Panc1 (cell line): ENCODE results near the gene CPLX3. TPM values are rescaled to one million over a fixed set of nuclear protein-coding genes. Genes with fewer than 3 reads are reported as not detected.

ENCODE experiments used
- ATAC-seq: fragments of 200-7000 bp; cut with Tn5 transposase; 2 replicates; pipeline ENCODE4 v1.9.1; 2020; ENCODE audit warnings: mild to moderate bottlenecking, moderate library complexity
- BruUV-seq: library from RNA; stranded (reverse); fragments of 400-500 nt; replicated peaks from 2 replicates; lab custom pipeline; 2021; lab: Mats Ljungman, UMichigan
- CTCF ChIA-PET: fragments of 300-600 bp; sonication (Branson Sonifier 250); formaldehyde crosslinking; loops from one replicate; lab custom pipeline; 2022; ENCODE audit warnings: antibody characterized with exemption; lab: Charles Lee
- POLR2A ChIA-PET: fragments of 300-600 bp; sonication (Branson Sonifier 250); formaldehyde crosslinking; loops from one replicate; lab custom pipeline; 2022; ENCODE audit warnings: antibody characterized with exemption; lab: Charles Lee
- DNase-seq: peaks from one replicate; pipeline ENCODE4 v3.0.0-alpha.2; 2010; ENCODE audit warnings: low read depth, low spot score
- H3K27ac ChIP-seq: 2 replicates; pipeline ENCODE4 v1.5.1; 2011; ENCODE audit warnings: mild to moderate bottlenecking, low read length, inconsistent platforms
- H3K27me3 ChIP-seq: fragments of 200-500 bp; sonication (Bioruptor generic); 2 replicates; pipeline ENCODE4 v1.6.0; 2014; ENCODE audit warnings: low read length, inconsistent platforms; ENCODE audit not compliant: control insufficient read depth, insufficient read depth
- H3K36me3 ChIP-seq: fragments of 200-500 bp; sonication (Bioruptor generic); 2 replicates; pipeline ENCODE4 v1.5.1; 2014; ENCODE audit warnings: inconsistent platforms, mild to moderate bottlenecking, low read length, moderate library complexity; ENCODE audit not compliant: control insufficient read depth, insufficient read depth
- H3K4me1 ChIP-seq: 2 replicates; pipeline ENCODE4 v1.5.1; 2011; ENCODE audit warnings: inconsistent platforms, mild to moderate bottlenecking, low read length, moderate library complexity; ENCODE audit not compliant: control insufficient read depth, insufficient read depth
- H3K4me3 ChIP-seq, 2 experiments: 2 replicates each; pipeline ENCODE4 v1.5.1; 2011 to 2012; ENCODE audit warnings: low read depth in 2 of 2, low read length in 2 of 2, mild to moderate bottlenecking in 2 of 2, inconsistent platforms in 1 of 2, moderate library complexity in 1 of 2
- H3K9me3 ChIP-seq: fragments of 200-500 bp; sonication (Bioruptor generic); 2 replicates; pipeline ENCODE4 v1.5.1; 2014; ENCODE audit warnings: low read depth, mild to moderate bottlenecking, inconsistent platforms, low read length, moderate library complexity; ENCODE audit not compliant: control insufficient read depth, insufficient read depth
- CTCF ChIP-seq: fragments of 450-650 bp; IDR thresholded peaks from 2 replicates; pipeline ENCODE4 v1.5.1; 2017; ENCODE audit warnings: mild to moderate bottlenecking
- POLR2AphosphoS5 ChIP-seq: IDR thresholded peaks from 2 replicates; pipeline ENCODE4 v1.6.1; 2012; ENCODE audit warnings: mild to moderate bottlenecking, low read depth, low read length, moderate library complexity
- SIN3A ChIP-seq: IDR thresholded peaks from 2 replicates; pipeline ENCODE4 v1.6.1; 2012; ENCODE audit warnings: low read depth, mild to moderate bottlenecking, low read length, moderate library complexity, borderline replicate concordance; ENCODE audit not compliant: insufficient read depth
- TCF7L2 ChIP-seq: IDR thresholded peaks from 2 replicates; pipeline ENCODE4 v1.6.1; 2011; ENCODE audit warnings: mild to moderate bottlenecking, low read depth, low read length, inconsistent platforms
- in situ Hi-C: cut with HindIII; loops from 2 replicates; pipeline ENCODE4 v1.10.0; 2016; ENCODE audit warnings: low sequenced_read_pairs, low pct_unique_long_range_greater_than_20kb
- intact Hi-C: fragments of 100-400 bp; cut with micrococcal nuclease; formaldehyde crosslinking; loops from one replicate; pipeline ENCODE4 v1.10.0; 2022; ENCODE audit not compliant: unreplicated experiment
- total RNA-seq: library from RNA; stranded (reverse); gene quantifications from one replicate; pipeline ENCODE4 v1.2.1, GENCODE V29; 2021; ENCODE audit not compliant: unreplicated experiment
- TF ChIP-seq, protein P1 (sequence below), 2 experiments: IDR thresholded peaks; 2 replicates each; pipeline ENCODE4 v1.6.1; 2011 to 2012; ENCODE audit warnings: low read depth in 2 of 2, control low read depth in 1 of 2, low read length in 1 of 2, mild to moderate bottlenecking in 1 of 2, moderate library complexity in 1 of 2; ENCODE audit not compliant: insufficient read depth in 1 of 2

The CPLX3 gene
- total RNA-seq, 1 experiment from 2014 or later: not detected

GRCh38 chr15:74788042-74788682, 38.3 kb upstream of the CPLX3 start:
- Histone ChIP-seq H3K9me3 (no peaks in the 10 kb centered on the region), H3K36me3 (no peaks in the 10 kb centered on the region), H3K4me1 (peaks cover 65% of the 10 kb centered on the region), H3K4me3 (no peak overlapping the region), H3K27me3 (no peaks in the 10 kb centered on the region), H3K27ac (no peak overlapping the region; the same call in 1 of the 2 replicates)
- ATAC-seq (no peak), DNase-seq (no peak)
- TF ChIP-seq, protein P1, sequence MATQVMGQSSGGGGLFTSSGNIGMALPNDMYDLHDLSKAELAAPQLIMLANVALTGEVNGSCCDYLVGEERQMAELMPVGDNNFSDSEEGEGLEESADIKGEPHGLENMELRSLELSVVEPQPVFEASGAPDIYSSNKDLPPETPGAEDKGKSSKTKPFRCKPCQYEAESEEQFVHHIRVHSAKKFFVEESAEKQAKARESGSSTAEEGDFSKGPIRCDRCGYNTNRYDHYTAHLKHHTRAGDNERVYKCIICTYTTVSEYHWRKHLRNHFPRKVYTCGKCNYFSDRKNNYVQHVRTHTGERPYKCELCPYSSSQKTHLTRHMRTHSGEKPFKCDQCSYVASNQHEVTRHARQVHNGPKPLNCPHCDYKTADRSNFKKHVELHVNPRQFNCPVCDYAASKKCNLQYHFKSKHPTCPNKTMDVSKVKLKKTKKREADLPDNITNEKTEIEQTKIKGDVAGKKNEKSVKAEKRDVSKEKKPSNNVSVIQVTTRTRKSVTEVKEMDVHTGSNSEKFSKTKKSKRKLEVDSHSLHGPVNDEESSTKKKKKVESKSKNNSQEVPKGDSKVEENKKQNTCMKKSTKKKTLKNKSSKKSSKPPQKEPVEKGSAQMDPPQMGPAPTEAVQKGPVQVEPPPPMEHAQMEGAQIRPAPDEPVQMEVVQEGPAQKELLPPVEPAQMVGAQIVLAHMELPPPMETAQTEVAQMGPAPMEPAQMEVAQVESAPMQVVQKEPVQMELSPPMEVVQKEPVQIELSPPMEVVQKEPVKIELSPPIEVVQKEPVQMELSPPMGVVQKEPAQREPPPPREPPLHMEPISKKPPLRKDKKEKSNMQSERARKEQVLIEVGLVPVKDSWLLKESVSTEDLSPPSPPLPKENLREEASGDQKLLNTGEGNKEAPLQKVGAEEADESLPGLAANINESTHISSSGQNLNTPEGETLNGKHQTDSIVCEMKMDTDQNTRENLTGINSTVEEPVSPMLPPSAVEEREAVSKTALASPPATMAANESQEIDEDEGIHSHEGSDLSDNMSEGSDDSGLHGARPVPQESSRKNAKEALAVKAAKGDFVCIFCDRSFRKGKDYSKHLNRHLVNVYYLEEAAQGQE (IDR thresholded peaks at IDR 0.05; ENCODE audit: insufficient read depth in 1 of 2, low read depth in 2 of 2, low read length in 1 of 2): no peak
- TF ChIP-seq SIN3A: no peak
- TF ChIP-seq POLR2AphosphoS5: no peak
- peak; percentile 63; the same call in 1 of the 2 replicates for TF ChIP-seq CTCF
- ChIA-PET POLR2A (interaction anchor here (0.6 kb wide), 1 partner anchor 92 kb away, joined by 11 read pairs; no protein-coding TSS in a partner anchor), CTCF (interaction anchor here (0.5 to 1.8 kb wide), 7 partner anchors 8 to 1056 kb away, joined by 3 to 14 read pairs (median 4); no protein-coding TSS in a partner anchor)
- in situ Hi-C loops: no loop called here
- intact Hi-C loops: no loop called here
- no TSS peak for BruUV-seq

DNA sequence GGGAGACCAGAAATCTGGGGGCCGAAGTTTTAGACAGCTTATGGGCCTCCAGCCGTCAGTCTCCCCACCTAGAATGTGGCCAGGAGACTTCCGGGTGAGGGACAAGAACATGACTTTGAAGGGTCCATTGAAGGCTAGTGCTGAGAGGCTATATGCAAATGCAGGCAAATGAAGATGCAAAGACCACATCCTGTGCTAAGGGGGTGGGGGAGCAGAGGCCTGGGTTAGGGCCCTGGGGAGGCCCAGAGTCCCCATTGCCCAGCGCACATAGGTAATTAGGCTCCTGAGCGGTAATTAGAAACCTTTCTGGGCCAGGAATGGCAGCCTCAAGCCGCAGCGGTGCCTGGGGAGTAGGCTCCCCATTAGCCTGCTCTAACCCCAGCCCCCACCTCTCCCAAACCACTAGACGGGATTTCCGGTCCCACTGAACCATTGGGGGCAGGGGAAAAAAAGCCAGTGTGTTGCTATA, 37.7 kb upstream of the CPLX3 start:
- no peak for ATAC-seq
- Histone ChIP-seq H3K27ac (no peak overlapping the region), H3K9me3 (no peaks in the 10 kb centered on the region), H3K27me3 (no peaks in the 10 kb centered on the region), H3K4me1 (peaks cover 64% of the 10 kb centered on the region), H3K36me3 (no peaks in the 10 kb centered on the region), H3K4me3 (no peak overlapping the region)
- no peak for DNase-seq
- ChIA-PET CTCF (interaction anchor here (0.6 to 1.7 kb wide), 3 partner anchors 12 to 18 kb away, joined by 3 to 10 read pairs (median 8); no protein-coding TSS in a partner anchor), POLR2A (no interaction called here)
- in situ Hi-C loops: no loop called here
- TF ChIP-seq CTCF (no peak), SIN3A (no peak), TCF7L2 (no peak), POLR2AphosphoS5 (no peak)
- TF ChIP-seq, protein P1 (IDR thresholded peaks at IDR 0.05; ENCODE audit: insufficient read depth in 1 of 2, low read depth in 2 of 2, low read length in 1 of 2): no peak
- intact Hi-C loops: no loop called here
- no TSS peak for BruUV-seq
